Body of pancreas (tissue), 4 donors: ENCODE data around the gene CT47B1.

Source experiments
- CTCF ChIP-seq, 7 experiments: fragments of 450-650 bp in 4 of 7; fragments of 200-600 bp in 3 of 7; sonication (generic) in 3 of 7; IDR thresholded peaks; one replicate each; pipeline ENCODE4 v1.5.1; 2016 to 2019; ENCODE audit warnings: antibody characterized with exemption in 7 of 7
- POLR2A ChIP-seq, 3 donors: fragments of 450-650 bp; IDR thresholded peaks; one replicate each; pipeline ENCODE4 v1.6.1; 2016; ENCODE audit warnings: antibody characterized with exemption in 3 of 3, mild to moderate bottlenecking in 2 of 3

- TF ChIP-seq CTCF (IDR thresholded peaks at IDR 0.05), result no peak
- no peak for TF ChIP-seq POLR2A (IDR thresholded peaks at IDR 0.05)
These were observed 36.2 kb downstream of the CT47B1 start for GRCh38 chrX:120839491-120839890.
